HG02759 (cell line): Measurements from ENCODE around the gene GPR137C.

ENCODE experiments used
- ATAC-seq: cut with Tn5 transposase; IDR thresholded peaks from one replicate; pipeline ENCODE4 v1.9.1; 2021; ENCODE audit warnings: mild to moderate bottlenecking, moderate library complexity; ENCODE audit not compliant: unreplicated experiment

Gene GPR137C

GRCh38 chr14:52552063-52552988 lies at the start of gene GPR137C, which contains the start of gene TXNDC16:
TSS of gene GPR137C (plus strand) at chr14:52552836. CDS start at chr14:52553148, 312 bp downstream.
TSS of gene TXNDC16 (minus strand) at chr14:52552505. CDS start at chr14:52543557, 8,948 bp downstream.
- peak; percentile 92 for ATAC-seq

- no peak for ATAC-seq
Observed at GRCh38 chr14:52513249-52513648, 39.4 kb upstream of the GPR137C start.

- ATAC-seq, result no peak
Observed at GRCh38 chr14:52514046-52514811, 38.4 kb upstream of the GPR137C start.

GRCh38 chr14:52522033-52522432 lies 30.6 kb upstream of the GPR137C start:
- ATAC-seq, result no peak

GRCh38 chr14:52522581-52523345 lies 29.9 kb upstream of the GPR137C start:
- no peak for ATAC-seq

GRCh38 chr14:52527052-52527451 lies 25.6 kb upstream of the GPR137C start:
- ATAC-seq, result no peak

GRCh38 chr14:52531481-52531880 lies 21.2 kb upstream of the GPR137C start:
- no peak for ATAC-seq

- no peak for ATAC-seq
Observed at GRCh38 chr14:52536269-52536668, 16.4 kb upstream of the GPR137C start.

GRCh38 chr14:52538623-52539022 lies 14.0 kb upstream of the GPR137C start:
- ATAC-seq, result no peak

- no peak for ATAC-seq
Observed at GRCh38 chr14:52545584-52546317, 6.9 kb upstream of the GPR137C start.

GRCh38 chr14:52546318-52546670 lies 6.3 kb upstream of the GPR137C start:
- ATAC-seq, result no peak

- no peak for ATAC-seq
Observed at GRCh38 chr14:52547027-52547426, 5.6 kb upstream of the GPR137C start.

GRCh38 chr14:52547526-52547925 lies 5.1 kb upstream of the GPR137C start:
- no peak for ATAC-seq

- ATAC-seq, result no peak
Observed at GRCh38 chr14:52550661-52551060, 2.0 kb upstream of the GPR137C start.

- no peak for ATAC-seq
Observed at GRCh38 chr14:52551205-52551604, 1.4 kb upstream of the GPR137C start.

- ATAC-seq, result no peak
Observed at GRCh38 chr14:52551696-52552062, 957 bp upstream of the GPR137C start.

- peak; percentile 24 for ATAC-seq
Observed at GRCh38 chr14:52553002-52553670, 500 bp downstream of the GPR137C start.

GRCh38 chr14:52553671-52554575 lies 1.3 kb downstream of the GPR137C start:
- no peak for ATAC-seq

- ATAC-seq, result no peak
Observed at GRCh38 chr14:52558688-52559087, 6.1 kb downstream of the GPR137C start.
